Muscle of arm (tissue), 12 donors: Measurements from ENCODE around the gene CLTB. TPM values are rescaled to one million over a fixed set of nuclear protein-coding genes. Genes with fewer than 3 reads are reported as not detected.

Experiments used
- DNase-seq: peaks from one replicate; pipeline ENCODE4 v3.0.0-alpha.2; 2013
- polyA plus RNA-seq, 12 donors: library from polyadenylated mRNA; unstranded; fragments of 120-200 nt; gene quantifications; one replicate each; pipeline ENCODE4 v1.2.1, GENCODE V29; 2013; ENCODE audit not compliant: insufficient read length in 12 of 12

CLTB gene
- polyA plus RNA-seq, 12 donors, result 41.8 to 132 (median 49.0) TPM; not detected in 1

- no peak for DNase-seq
Observed at GRCh38 chr5:176359658-176360057, 56.7 kb downstream of the CLTB start.

DNA sequence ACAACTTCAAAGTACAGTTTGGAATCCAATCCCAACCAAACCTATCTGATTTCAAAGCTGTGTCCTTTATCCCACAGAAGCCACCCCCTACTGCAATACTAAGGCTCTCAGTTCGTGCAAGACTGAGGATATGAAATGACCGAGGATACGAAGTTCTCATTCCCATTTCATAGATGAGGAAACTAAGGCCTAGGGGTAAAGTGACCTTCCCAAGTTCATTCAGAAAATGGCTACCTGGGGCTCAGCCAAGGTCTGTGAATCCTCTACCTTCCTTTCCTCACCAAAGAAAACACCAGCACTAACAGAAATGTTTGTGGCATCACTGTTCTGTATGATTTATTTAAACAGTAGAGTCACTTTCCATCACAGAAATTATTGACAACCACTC lies 60.2 kb downstream of the CLTB start:
- DNase-seq, result no peak

DNA sequence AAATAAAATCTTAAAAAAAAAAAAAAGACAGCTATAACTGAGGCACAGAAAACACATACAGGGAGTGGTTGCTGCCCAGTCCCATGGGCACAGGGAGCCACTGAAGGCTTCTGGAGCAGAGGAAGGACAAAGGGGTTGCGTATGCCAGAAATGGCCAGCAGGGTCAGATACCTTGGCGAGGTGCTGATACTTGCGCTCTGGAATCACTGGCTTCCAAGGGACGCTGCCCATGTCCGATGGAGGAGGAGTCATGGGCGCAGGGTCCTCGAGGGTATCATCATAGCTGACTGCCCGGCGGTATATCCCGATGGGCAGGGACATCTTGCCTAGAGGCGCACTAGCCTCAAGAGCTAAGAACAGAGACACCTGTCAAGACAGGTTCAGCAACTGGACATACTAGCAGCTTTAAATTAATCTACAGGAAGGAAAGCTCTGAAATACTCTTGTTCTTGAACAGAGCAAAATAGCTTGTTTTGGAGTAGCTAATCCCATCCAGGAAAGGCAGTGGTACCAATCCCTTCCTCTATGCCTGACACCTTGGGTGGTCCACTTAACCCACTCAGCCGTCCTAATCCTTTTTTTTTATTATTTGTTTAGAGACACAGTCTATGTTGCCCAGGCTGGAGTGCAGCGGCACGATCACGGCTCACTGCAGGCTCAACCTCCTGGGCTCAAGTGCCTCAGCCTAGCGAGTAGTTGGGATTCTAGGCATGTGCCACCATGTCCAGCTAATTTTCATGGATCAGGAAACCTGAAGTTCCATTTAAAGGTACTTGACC lies 60.8 kb downstream of the CLTB start:
- no peak for DNase-seq

DNA sequence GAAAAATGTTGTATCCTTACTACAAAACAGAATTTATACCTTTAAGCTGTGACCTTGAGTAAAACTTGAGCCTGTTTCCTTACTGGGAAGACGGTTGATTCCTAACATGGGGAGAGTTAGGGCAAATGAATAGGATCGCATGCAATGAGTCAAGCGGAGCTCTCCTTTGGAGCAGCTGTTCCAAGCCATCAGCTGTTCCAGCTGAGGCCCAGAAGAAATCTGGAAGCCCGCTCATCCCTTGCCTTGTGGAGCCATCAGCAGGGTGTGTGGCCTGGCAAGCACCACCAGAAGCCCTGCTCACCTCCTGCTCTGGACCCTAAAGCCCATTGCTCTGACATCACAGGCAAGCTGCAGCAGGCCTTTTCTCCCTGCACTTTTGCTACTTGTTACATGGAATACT lies 62.8 kb downstream of the CLTB start:
- peak; percentile 25 for DNase-seq

GRCh38 chr5:176352116-176352878 lies 64.0 kb downstream of the CLTB start:
- DNase-seq, result no peak

- no peak for DNase-seq
Observed at GRCh38 chr5:176350416-176350815, 65.9 kb downstream of the CLTB start.

- no peak for DNase-seq
Observed at GRCh38 chr5:176342766-176343458, 73.4 kb downstream of the CLTB start.

Other genes starting within 250 kb of the CLTB start
- gene SIMC1, start 178.1 kb downstream of the CLTB start, polyA plus RNA-seq, result 10 to 100 TPM in 11 of 12 donors, not detected in 1; 11.1 to 24.0 (median 15.2) TPM
- gene KIAA1191, start 54.8 kb downstream of the CLTB start, polyA plus RNA-seq, result 10 to 100 TPM in 11 of 12 donors, not detected in 1; 30.5 to 77.7 (median 65.3) TPM
- gene ARL10, start 51.1 kb downstream of the CLTB start, polyA plus RNA-seq, result 10 to 100 TPM in 8 of 12 donors, 1 to 10 TPM in 4; 4.9 to 37.8 (median 10.9) TPM
- gene NOP16, start 27.9 kb downstream of the CLTB start, polyA plus RNA-seq, result 10 to 100 TPM in 10 of 12 donors, not detected in 2; 21.8 to 30.9 (median 26.4) TPM
- gene HIGD2A, start 27.8 kb downstream of the CLTB start, polyA plus RNA-seq, result 100 to 1,000 TPM in 11 of 12 donors, not detected in 1; 110 to 188 (median 155) TPM
- gene FAF2, start 31.8 kb upstream of the CLTB start, polyA plus RNA-seq, result 10 to 100 TPM in 11 of 12 donors, not detected in 1; 23.1 to 35.6 (median 28.3) TPM
- 10 to 100 TPM in 11 of 12 donors, not detected in 1; 22.1 to 66.4 (median 30.7) TPM for gene RNF44, start 120.9 kb upstream of the CLTB start, polyA plus RNA-seq
- gene CDHR2, start 132.8 kb upstream of the CLTB start, polyA plus RNA-seq, result 10 to 100 TPM in 1 of 12 donors, 1 to 10 TPM in 2, under 1 TPM in 7, not detected in 2; 0.18 to 14.2 (median 0.53) TPM
- gene GPRIN1, start 193.6 kb upstream of the CLTB start, polyA plus RNA-seq, result 1 to 10 TPM in 4 of 12 donors, under 1 TPM in 7, not detected in 1; 0.48 to 5.5 (median 0.70) TPM
- under 1 TPM in 3 of 12 donors, not detected in 9; 0.14 to 0.44 (median 0.40) TPM for gene SNCB, start 214.0 kb upstream of the CLTB start, polyA plus RNA-seq
- gene EIF4E1B, start 214.1 kb upstream of the CLTB start, polyA plus RNA-seq, result under 1 TPM in 1 of 12 donors, not detected in 11; 0.10 TPM
- gene TSPAN17, start 230.9 kb upstream of the CLTB start, polyA plus RNA-seq, result 10 to 100 TPM in 11 of 12 donors, not detected in 1; 22.8 to 27.1 (median 25.3) TPM